IPS-20b (cell line): ENCODE measurements around the gene NUDT16L1.

ENCODE experiments used
- H3K27ac ChIP-seq: one replicate; pipeline ENCODE4 v1.5.1; 2013; ENCODE audit warnings: low read length
- H3K27me3 ChIP-seq: 2 replicates; pipeline ENCODE4 v1.6.1; 2013; ENCODE audit warnings: mild to moderate bottlenecking, low read length, inconsistent platforms; ENCODE audit not compliant: insufficient read depth
- H3K36me3 ChIP-seq: 2 replicates; pipeline ENCODE4 v1.6.1; 2013; ENCODE audit warnings: low read depth, mild to moderate bottlenecking, inconsistent platforms, low read length, moderate library complexity; ENCODE audit not compliant: insufficient read depth
- H3K4me1 ChIP-seq: 2 replicates; pipeline ENCODE4 v1.6.1; 2013; ENCODE audit warnings: mild to moderate bottlenecking, control low read depth, inconsistent platforms, low read length, moderate library complexity; ENCODE audit not compliant: insufficient read depth
- H3K4me3 ChIP-seq: 2 replicates; pipeline ENCODE4 v1.5.1; 2013; ENCODE audit warnings: mild to moderate bottlenecking, low read length, inconsistent platforms
- H3K9ac ChIP-seq: 2 replicates; pipeline ENCODE4 v1.6.1; 2013; ENCODE audit warnings: low read depth, mild to moderate bottlenecking, inconsistent platforms, low read length, moderate library complexity
- H3K9me3 ChIP-seq: 2 replicates; pipeline ENCODE4 v1.6.1; 2013; ENCODE audit warnings: mild to moderate bottlenecking, low read depth, low read length, inconsistent platforms; ENCODE audit not compliant: insufficient read depth

The NUDT16L1 gene

DNA sequence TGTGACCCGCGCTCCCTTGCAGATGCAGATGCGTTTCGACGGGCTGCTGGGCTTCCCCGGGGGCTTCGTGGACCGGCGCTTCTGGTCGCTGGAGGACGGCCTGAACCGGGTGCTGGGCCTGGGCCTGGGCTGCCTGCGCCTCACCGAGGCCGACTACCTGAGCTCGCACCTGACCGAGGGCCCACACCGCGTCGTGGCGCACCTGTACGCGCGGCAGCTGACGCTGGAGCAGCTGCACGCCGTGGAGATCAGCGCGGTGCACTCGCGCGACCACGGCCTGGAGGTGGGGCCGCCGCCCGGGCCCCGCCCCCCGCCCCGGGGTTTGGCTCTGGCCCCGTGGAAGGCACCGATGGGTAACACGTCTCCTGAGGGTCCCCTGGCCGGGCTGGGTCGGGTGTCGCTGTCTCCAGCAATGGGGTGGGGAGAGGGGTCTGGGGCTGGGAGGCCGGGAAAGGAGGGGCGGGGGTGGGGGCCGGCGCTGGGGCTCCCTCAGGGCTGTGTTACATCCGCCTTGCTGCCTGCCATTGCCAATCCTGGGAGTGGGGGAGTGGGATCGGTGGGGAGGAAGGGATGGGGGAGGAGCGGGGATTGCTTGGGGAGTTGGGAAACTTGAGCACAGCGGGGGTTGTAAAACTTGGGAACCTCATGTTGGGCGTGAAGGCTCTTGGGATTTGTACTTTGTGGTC lies 737 bp downstream of the NUDT16L1 start:
- peak overlapping the region; percentile 82 for H3K4me3 ChIP-seq
- peaks cover 38% of the 10 kb centered on the region for H3K36me3 ChIP-seq
- H3K27ac ChIP-seq: no peak overlapping the region
- H3K27me3 ChIP-seq: no peaks in the 10 kb centered on the region
- H3K4me1 ChIP-seq: no peaks in the 10 kb centered on the region
- H3K9me3 ChIP-seq: no peaks in the 10 kb centered on the region
- peak overlapping the region; percentile 79; the same call in 1 of the 2 replicates for H3K9ac ChIP-seq

GRCh38 chr16:4694642-4695451 lies 1.5 kb downstream of the NUDT16L1 start:
- Histone ChIP-seq H3K36me3 (peaks cover 46% of the 10 kb centered on the region), H3K27ac (no peak overlapping the region)

DNA sequence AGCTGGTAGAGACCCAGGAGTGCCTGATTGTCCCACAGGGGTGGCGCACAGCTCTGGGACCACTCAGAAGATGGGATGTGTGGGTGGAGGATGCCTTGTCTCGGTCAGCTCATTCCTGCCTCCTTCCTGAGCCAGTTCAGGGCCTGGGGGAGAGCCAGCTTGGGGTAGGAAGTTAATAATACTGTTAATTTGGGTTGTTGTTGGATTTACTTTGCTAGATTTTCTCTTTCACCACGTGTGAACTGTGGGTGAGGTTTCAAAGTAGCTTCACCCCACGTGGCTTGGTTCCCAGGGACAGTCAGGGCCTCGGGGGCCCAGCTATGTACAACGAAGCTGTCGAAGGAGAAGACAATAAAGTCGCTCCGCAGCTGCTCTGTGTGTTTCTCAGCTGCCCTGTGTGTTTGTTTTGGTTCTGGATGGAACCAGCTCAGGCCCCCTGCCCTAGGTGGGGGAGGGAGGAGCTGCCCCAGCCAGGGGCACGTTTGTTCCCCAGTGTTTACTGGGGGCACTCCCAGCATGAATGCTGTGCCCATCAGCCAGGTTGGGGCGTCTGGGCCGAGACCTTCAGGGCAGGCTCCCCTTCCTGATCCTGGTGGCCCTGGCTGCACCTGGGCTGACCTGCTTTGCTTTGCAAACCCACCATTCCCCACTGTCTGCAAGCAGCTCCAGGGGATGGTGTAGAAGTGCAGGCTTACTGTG lies 2.3 kb downstream of the NUDT16L1 start:
- Histone ChIP-seq H3K4me3 (no peak overlapping the region), H3K9me3 (no peaks in the 10 kb centered on the region), H3K27me3 (no peaks in the 10 kb centered on the region), H3K4me1 (no peaks in the 10 kb centered on the region), H3K36me3 (peaks cover 53% of the 10 kb centered on the region), H3K27ac (no peak overlapping the region), H3K9ac (no peak overlapping the region)

More at GRCh38 chr16:4694642-4695451, 1.5 kb downstream of the NUDT16L1 start:
- Histone ChIP-seq H3K4me3 (peak overlapping the region; percentile 82; the same call in 1 of the 2 replicates), H3K4me1 (no peaks in the 10 kb centered on the region), H3K27me3 (no peaks in the 10 kb centered on the region), H3K9me3 (no peaks in the 10 kb centered on the region), H3K9ac (peak overlapping the region; percentile 79; the same call in 1 of the 2 replicates)

DNA sequence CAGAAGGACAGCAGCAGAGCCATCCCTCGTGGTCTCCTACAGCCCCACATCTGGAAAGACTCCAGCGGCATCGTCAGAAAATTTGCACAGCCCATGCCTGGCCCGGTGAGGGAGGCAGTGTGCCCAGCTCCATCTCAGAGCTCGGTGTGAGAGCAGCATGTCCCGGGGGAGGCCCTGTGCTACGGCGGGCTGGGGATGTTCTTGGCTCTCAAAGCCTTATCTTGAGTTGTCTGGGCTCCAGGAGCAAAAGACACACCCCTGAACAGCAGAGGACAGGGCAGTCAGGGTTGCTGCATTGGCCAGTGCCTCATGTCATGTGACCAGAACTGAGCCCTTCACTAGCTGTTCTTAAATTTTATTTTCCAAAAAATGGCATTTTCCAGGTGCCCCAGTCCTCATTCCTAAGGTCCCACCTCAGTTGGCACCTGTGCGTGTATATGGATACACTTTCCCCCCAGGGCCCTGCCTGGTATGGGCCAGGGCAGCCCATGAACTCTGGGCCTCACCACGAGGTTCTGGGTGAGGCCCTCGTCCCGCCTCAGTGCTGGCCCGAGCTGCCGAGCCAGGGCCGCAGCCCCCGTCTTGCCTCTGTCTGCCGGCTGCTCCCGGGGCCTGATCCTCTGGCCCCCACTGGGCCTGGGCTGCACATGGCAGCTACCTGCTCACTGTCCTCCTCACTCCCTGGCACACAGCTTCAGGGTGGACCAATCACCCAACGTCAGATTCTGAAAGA lies 3.0 kb downstream of the NUDT16L1 start:
- H3K4me3 ChIP-seq: no peak overlapping the region
- no peak overlapping the region for H3K9ac ChIP-seq
- no peak overlapping the region for H3K27ac ChIP-seq
- H3K27me3 ChIP-seq: no peaks in the 10 kb centered on the region
- H3K9me3 ChIP-seq: no peaks in the 10 kb centered on the region
- H3K36me3 ChIP-seq: peaks cover 60% of the 10 kb centered on the region
- no peaks in the 10 kb centered on the region for H3K4me1 ChIP-seq

DNA sequence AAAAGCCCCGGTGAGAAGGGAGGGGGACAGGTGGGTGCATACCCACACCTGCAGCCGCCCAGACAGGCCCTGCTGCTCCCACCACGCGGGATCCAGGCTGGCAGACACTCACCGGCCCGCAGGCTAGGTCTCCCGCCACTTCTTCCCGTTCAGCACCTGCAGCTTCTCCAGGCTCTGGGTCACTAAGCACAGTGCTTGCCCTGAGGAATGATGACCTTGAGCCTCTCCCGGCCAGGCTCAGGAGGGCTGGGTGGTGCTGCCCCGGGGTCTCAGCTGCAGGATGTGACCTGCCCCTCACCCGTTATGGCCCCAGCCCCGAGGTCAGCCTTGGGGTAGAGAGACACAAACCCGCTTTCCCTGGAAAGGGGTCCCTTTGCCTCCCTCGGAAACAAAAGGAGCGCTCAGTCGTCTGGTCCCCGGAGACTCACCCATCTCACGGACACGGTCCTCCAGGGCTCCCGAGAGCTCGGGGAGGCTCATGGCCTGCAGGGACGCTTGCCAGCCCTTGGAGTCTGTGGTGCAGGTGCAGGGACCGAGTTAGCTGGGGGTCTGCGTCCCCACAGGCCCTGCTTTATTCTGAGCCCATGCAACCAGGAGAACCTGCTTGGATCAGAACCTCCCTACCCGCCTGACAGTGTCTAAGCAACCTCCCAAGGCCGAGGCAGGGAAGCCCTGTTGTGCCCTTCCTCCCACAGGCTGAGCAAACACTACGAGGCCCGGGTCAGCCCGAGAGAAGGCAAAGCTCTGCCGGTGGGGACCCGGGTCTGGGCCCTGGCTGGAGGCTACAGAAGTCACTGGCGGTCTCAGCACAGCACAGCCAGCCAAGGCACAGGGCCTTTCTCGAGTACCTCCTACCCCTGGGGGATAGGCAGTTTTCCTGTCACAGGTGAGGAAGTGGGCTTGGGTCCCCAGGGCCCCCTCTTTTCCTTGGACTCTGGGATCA lies 3.8 kb downstream of the NUDT16L1 start:
- H3K9me3 ChIP-seq: no peaks in the 10 kb centered on the region
- no peak overlapping the region for H3K4me3 ChIP-seq
- no peaks in the 10 kb centered on the region for H3K4me1 ChIP-seq
- no peaks in the 10 kb centered on the region for H3K27me3 ChIP-seq
- no peak overlapping the region for H3K9ac ChIP-seq
- H3K27ac ChIP-seq: no peak overlapping the region
- H3K36me3 ChIP-seq: peaks cover 68% of the 10 kb centered on the region

DNA sequence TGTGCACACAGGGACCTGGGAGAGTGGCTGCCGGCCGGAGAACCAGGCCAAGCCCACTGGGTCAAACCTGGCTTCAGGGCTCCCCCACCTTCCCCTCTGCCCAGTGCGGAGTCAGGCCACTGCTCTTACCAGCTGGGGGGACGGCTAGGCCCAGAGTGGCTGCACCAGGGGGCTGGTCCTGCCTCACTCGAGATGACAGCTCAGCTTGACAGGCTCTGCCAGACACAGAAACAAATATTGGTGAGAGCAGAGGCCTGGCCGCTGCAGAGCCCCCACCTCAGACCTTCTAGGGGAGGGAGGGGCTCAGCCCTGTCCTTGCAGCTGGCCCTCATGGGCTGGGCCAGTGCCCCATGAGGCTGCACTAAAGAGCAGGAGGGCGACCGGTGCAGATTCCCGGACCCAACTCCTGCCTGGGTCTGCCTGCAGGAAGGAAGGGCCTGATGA lies 4.5 kb downstream of the NUDT16L1 start:
- Histone ChIP-seq H3K9ac (no peak overlapping the region; the same call in 1 of the 2 replicates), H3K9me3 (no peaks in the 10 kb centered on the region), H3K4me3 (no peak overlapping the region), H3K36me3 (peaks cover 75% of the 10 kb centered on the region), H3K4me1 (no peaks in the 10 kb centered on the region), H3K27ac (no peak overlapping the region), H3K27me3 (no peaks in the 10 kb centered on the region)

GRCh38 chr16:4698321-4699045 lies 5.1 kb downstream of the NUDT16L1 start:
- Histone ChIP-seq H3K9ac (no peak overlapping the region; the same call in 1 of the 2 replicates), H3K4me1 (no peaks in the 10 kb centered on the region), H3K36me3 (peaks cover 76% of the 10 kb centered on the region), H3K4me3 (no peak overlapping the region), H3K27ac (no peak overlapping the region), H3K27me3 (no peaks in the 10 kb centered on the region), H3K9me3 (no peaks in the 10 kb centered on the region)

DNA sequence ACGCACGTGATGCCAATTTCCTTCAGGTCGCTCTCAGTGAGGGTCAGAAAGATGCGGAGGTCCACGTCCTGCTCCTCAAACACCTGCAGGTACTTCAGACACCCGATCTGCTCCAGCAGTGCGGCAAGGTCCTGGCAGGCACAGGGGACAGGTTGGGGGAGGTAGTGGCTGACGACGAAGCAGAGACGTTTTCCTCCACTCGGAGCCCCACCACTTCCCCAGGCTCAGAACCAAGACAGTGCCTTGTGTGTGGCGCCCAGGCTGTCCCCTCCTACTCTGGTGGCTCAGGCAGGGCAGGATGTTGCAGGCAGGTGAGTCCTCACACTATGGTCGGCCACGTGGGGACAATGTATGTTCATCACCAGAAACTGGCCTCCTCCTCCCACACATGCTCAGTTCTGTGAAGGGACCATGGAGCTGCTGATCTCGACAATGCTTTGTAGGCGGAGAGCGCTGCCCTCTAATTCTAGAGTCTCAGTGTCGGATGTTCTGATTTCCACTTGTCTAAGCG lies 5.7 kb downstream of the NUDT16L1 start:
- peaks cover 78% of the 10 kb centered on the region for H3K36me3 ChIP-seq
- no peak overlapping the region for H3K27ac ChIP-seq

GRCh38 chr16:4700380-4700996 lies 7.1 kb downstream of the NUDT16L1 start:
- peaks cover 84% of the 10 kb centered on the region for H3K36me3 ChIP-seq
- H3K4me3 ChIP-seq: no peak overlapping the region
- no peak overlapping the region for H3K27ac ChIP-seq
- H3K27me3 ChIP-seq: no peaks in the 10 kb centered on the region
- H3K4me1 ChIP-seq: no peaks in the 10 kb centered on the region
- no peaks in the 10 kb centered on the region for H3K9me3 ChIP-seq
- H3K9ac ChIP-seq: no peak overlapping the region

More for the DNA sequence above, 5.7 kb downstream of the NUDT16L1 start:
- no peaks in the 10 kb centered on the region for H3K9me3 ChIP-seq
- no peak overlapping the region for H3K4me3 ChIP-seq
- H3K27me3 ChIP-seq: no peaks in the 10 kb centered on the region
- no peak overlapping the region for H3K9ac ChIP-seq
- H3K4me1 ChIP-seq: no peaks in the 10 kb centered on the region
